PC-9 (cell line): Measurements from ENCODE around the gene ATP6V1G2. TPM values are rescaled to one million over a fixed set of nuclear protein-coding genes. Genes with fewer than 3 reads are reported as not detected.

Experiments
- BruUV-seq: library from RNA; stranded (reverse); fragments of 400-500 nt; replicated peaks from 2 replicates; lab custom pipeline; 2021; lab: Mats Ljungman, UMichigan
- CTCF ChIA-PET: fragments of 300-600 bp; sonication (Branson Sonifier 250); formaldehyde crosslinking; loops from one replicate; lab custom pipeline; 2022; ENCODE audit warnings: antibody characterized with exemption; lab: Charles Lee
- POLR2A ChIA-PET: fragments of 300-600 bp; sonication (Branson Sonifier 250); formaldehyde crosslinking; loops from one replicate; lab custom pipeline; 2022; ENCODE audit warnings: antibody characterized with exemption; ENCODE audit not compliant: unreplicated experiment; lab: Charles Lee
- DNase-seq, 2 experiments: peaks; one replicate each; pipeline versions ENCODE4 v3.0.0 to v3.0.0-alpha.2; 2015 to 2022; ENCODE audit warnings: mixed read lengths in 1 of 2
- H2AFZ ChIP-seq: fragments of 200-600 bp; sonication (generic); 2 replicates; pipeline ENCODE4 v1.8.1; 2017; ENCODE audit warnings: antibody characterized with exemption
- H3F3A ChIP-seq: fragments of 200-600 bp; sonication (generic); 2 replicates; pipeline ENCODE4 v1.8.1; 2017; ENCODE audit warnings: antibody characterized with exemption, mild to moderate bottlenecking, low read depth; ENCODE audit not compliant: insufficient read depth
- H3K27ac ChIP-seq: fragments of 200-600 bp; sonication (generic); 2 replicates; pipeline ENCODE4 v1.6.1; 2016; ENCODE audit warnings: mixed run types
- H3K27me3 ChIP-seq: fragments of 200-600 bp; sonication (generic); 2 replicates; pipeline ENCODE4 v1.6.1; 2016; ENCODE audit warnings: low read depth, mixed run types; ENCODE audit not compliant: insufficient read depth
- H3K36me3 ChIP-seq: fragments of 200-600 bp; sonication (generic); 2 replicates; pipeline ENCODE4 v1.6.1; 2016; ENCODE audit warnings: low read depth, mixed run types
- H3K4me1 ChIP-seq: fragments of 200-600 bp; sonication (generic); replicated peaks from 2 replicates; pipeline ENCODE4 v1.6.1; 2016; ENCODE audit warnings: mixed run types; ENCODE audit not compliant: insufficient read depth
- H3K4me2 ChIP-seq: fragments of 200-600 bp; sonication (generic); 2 replicates; pipeline ENCODE4 v1.6.1; 2017; ENCODE audit warnings: mixed run types
- H3K4me3 ChIP-seq: fragments of 200-600 bp; sonication (generic); 2 replicates; pipeline ENCODE4 v1.6.1; 2016; ENCODE audit warnings: mixed run types
- H3K79me2 ChIP-seq: fragments of 200-600 bp; sonication (generic); 2 replicates; pipeline ENCODE4 v1.6.1; 2017; ENCODE audit warnings: low read depth, mixed run types
- H3K9me2 ChIP-seq: fragments of 200-600 bp; sonication (generic); 2 replicates; pipeline ENCODE4 v1.8.1; 2017; ENCODE audit warnings: mild to moderate bottlenecking; ENCODE audit not compliant: insufficient read depth
- H3K9me3 ChIP-seq: fragments of 200-600 bp; sonication (generic); 2 replicates; pipeline ENCODE4 v1.8.1; 2016; ENCODE audit warnings: low read depth; ENCODE audit not compliant: insufficient read depth
- H4K20me1 ChIP-seq: fragments of 200-600 bp; sonication (generic); 2 replicates; pipeline ENCODE4 v1.8.1; 2017; ENCODE audit not compliant: insufficient read depth
- EZH2 ChIP-seq: fragments of 200-600 bp; sonication (generic); IDR thresholded peaks from 2 replicates; pipeline ENCODE4 v1.8.0; 2017; ENCODE audit warnings: antibody characterized with exemption, low read depth
- intact Hi-C: fragments of 100-400 bp; cut with micrococcal nuclease; formaldehyde crosslinking; loops from one replicate; pipeline ENCODE4 v1.10.0; 2022; ENCODE audit not compliant: unreplicated experiment
- total RNA-seq: library from RNA; stranded (reverse); gene quantifications from 2 replicates; pipeline ENCODE4 v1.2.3, GENCODE V29; 2021
- TF ChIP-seq, protein P1 (sequence below): fragments of 200-600 bp; sonication (generic); conservative IDR thresholded peaks from 2 replicates; pipeline ENCODE4 v1.6.1; 2017; ENCODE audit warnings: mixed run types, antibody characterized with exemption, mild to moderate bottlenecking, moderate library complexity

ATP6V1G2 gene
- total RNA-seq, 1 experiment from 2014 or later: 1.8 TPM

DNA sequence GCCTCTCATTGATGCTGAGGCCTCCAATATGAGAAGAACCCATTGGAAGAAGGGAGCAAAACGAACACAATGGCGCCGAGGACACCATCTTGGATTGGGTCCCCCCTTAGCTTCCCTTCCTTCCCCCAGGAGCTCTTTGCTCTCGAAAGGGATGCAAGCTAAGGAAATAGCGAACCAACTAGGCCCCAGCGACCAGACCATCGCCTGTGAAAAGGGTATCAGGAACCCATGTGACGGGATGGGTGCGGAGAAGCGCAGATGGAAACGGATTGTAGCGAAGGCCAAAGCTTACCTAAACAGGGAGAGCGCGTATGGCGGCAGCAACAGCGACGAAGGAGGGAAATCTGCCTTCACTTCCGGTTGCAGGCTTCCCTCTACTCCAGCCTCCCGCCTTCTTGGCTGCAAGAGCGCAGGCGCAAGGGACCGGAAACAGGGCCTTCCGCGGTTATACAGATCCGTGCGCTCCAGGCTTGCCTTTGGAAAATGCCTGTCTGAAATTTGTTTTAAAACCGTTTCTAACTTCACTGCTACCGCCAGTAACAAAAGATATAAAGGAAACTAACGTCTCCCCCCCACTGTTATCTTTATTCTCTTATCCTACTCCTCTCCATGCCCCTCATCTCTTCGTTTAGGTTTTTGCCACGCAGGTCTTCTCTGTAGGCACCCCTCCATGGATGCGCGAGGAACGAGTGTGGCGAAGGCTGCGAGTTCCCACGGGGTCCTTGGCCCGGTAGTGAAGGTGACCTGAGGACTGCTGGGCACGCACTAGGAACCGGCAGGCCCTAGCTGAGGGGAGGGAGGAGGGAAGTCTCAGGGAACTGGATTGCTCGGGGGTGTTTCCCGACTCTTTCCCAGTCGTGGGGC is 4.5 kb downstream of the ATP6V1G2 start, which contains the start of gene DDX39B:
Gene DDX39B (minus strand): TSS at position 346 of the 864 bp plus-strand sequence. CDS start 1,471 bp downstream, outside the sequence.
- ChIA-PET POLR2A (interaction anchor here (0.6 to 1.5 kb wide), 11 partner anchors 29 to 1430 kb away, joined by 3 to 12 read pairs (median 5); partner anchors contain the start of genes LSM2 and MICB), CTCF (interaction anchor here (0.6 to 1.2 kb wide), 5 partner anchors 46 to 588 kb away, joined by 3 to 4 read pairs (median 3); partner anchors contain the start of gene SKIC2)
- H3K36me3 ChIP-seq: peaks cover 29% of the 10 kb centered on the region
- peak within 1 kb of the TSS; percentile 75 for H3K4me3 ChIP-seq
- TF ChIP-seq, protein P1, sequence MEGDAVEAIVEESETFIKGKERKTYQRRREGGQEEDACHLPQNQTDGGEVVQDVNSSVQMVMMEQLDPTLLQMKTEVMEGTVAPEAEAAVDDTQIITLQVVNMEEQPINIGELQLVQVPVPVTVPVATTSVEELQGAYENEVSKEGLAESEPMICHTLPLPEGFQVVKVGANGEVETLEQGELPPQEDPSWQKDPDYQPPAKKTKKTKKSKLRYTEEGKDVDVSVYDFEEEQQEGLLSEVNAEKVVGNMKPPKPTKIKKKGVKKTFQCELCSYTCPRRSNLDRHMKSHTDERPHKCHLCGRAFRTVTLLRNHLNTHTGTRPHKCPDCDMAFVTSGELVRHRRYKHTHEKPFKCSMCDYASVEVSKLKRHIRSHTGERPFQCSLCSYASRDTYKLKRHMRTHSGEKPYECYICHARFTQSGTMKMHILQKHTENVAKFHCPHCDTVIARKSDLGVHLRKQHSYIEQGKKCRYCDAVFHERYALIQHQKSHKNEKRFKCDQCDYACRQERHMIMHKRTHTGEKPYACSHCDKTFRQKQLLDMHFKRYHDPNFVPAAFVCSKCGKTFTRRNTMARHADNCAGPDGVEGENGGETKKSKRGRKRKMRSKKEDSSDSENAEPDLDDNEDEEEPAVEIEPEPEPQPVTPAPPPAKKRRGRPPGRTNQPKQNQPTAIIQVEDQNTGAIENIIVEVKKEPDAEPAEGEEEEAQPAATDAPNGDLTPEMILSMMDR: no peak
- no peak for TF ChIP-seq EZH2
- H3K9me3 ChIP-seq: no peaks in the 10 kb centered on the region
- peaks cover 29% of the 10 kb centered on the region for H3K4me1 ChIP-seq
- H3K4me2 ChIP-seq: peak within 1 kb of the TSS; percentile 76
- H3K79me2 ChIP-seq: peaks cover 57% of the 10 kb centered on the region
- no peaks in the 10 kb centered on the region for H3K27me3 ChIP-seq
- H3F3A ChIP-seq: peaks cover 35% of the 10 kb centered on the region; the same call in 1 of the 2 replicates
- H4K20me1 ChIP-seq: peaks cover 43% of the 10 kb centered on the region
- BruUV-seq: no TSS peak
- H3K9me2 ChIP-seq: no peaks in the 10 kb centered on the region
- H3K27ac ChIP-seq: peak within 1 kb of the TSS; percentile 95
- H2AFZ ChIP-seq: peak within 1 kb of the TSS; percentile 82
- DNase-seq: peak; percentile 89 to 90
- intact Hi-C loops: loop anchor here (1.0 to 10.0 kb wide), 5 partner anchors 44 to 653 kb away; partner anchors contain the start of genes CLIC1, GPSM3, HSPA1B and MICB

DNA sequence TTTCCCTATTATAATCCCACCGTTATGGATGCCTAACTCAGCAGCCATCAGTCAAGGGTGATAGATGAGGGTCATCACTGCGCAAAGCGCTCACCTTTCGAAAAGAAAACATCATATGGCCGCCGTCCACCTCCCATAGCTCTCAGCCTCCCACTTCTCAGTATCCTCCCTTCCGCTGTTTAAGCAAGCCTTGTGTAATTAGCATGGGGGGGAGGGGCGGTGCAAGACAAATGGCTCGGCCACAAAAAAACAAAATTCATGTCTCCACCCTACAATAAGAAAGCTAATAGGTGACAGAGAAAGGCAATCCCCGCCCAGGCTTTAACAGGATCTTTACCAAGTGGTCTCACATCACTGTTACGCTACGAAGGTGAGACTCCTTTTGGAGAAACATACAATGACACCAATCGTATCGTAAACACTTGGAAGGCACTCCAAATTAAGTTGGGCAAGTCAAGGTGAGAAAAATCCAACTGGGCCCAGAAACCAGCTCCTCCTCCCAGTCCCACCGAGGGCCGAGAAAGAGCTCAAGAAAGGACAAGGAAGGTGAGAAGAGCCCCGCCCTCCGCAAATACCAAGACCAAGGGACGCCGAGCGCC is 5.2 kb downstream of the ATP6V1G2 start:
- DNase-seq: peak in 1 of 2 experiments; percentile 43
- peak overlapping the region; percentile 75 for H3K4me3 ChIP-seq
- intact Hi-C loops: loop anchor here (1.0 to 10.0 kb wide), 4 partner anchors 43 to 654 kb away; partner anchors contain the start of genes CLIC1, GPSM3, HSPA1B and MICB
- H3K9me2 ChIP-seq: no peaks in the 10 kb centered on the region
- no peaks in the 10 kb centered on the region for H3K9me3 ChIP-seq
- H2AFZ ChIP-seq: 0 out of 2 replicates have a peak overlapping the region, but pooled peaks have one; percentile 82
- H3K79me2 ChIP-seq: peaks cover 65% of the 10 kb centered on the region
- peaks cover 51% of the 10 kb centered on the region for H4K20me1 ChIP-seq
- H3K4me1 ChIP-seq: peaks cover 29% of the 10 kb centered on the region
- BruUV-seq: TSS peak; percentile 52
- H3F3A ChIP-seq: peaks cover 40% of the 10 kb centered on the region; the same call in 1 of the 2 replicates
- peak overlapping the region; percentile 95 for H3K27ac ChIP-seq
- TF ChIP-seq, protein P1: no peak
- TF ChIP-seq EZH2: no peak
- H3K36me3 ChIP-seq: peaks cover 35% of the 10 kb centered on the region
- POLR2A ChIA-PET: interaction anchor here (0.6 to 1.5 kb wide), 13 partner anchors 31 to 1431 kb away, joined by 3 to 12 read pairs (median 4); partner anchors contain the start of genes LSM2 and MICB
- no peaks in the 10 kb centered on the region for H3K27me3 ChIP-seq
- H3K4me2 ChIP-seq: peak overlapping the region; percentile 76
- CTCF ChIA-PET: interaction anchor here (0.6 to 0.7 kb wide), 3 partner anchors 46 to 589 kb away, joined by 3 to 4 read pairs (median 3); partner anchors contain the start of gene SKIC2

DNA sequence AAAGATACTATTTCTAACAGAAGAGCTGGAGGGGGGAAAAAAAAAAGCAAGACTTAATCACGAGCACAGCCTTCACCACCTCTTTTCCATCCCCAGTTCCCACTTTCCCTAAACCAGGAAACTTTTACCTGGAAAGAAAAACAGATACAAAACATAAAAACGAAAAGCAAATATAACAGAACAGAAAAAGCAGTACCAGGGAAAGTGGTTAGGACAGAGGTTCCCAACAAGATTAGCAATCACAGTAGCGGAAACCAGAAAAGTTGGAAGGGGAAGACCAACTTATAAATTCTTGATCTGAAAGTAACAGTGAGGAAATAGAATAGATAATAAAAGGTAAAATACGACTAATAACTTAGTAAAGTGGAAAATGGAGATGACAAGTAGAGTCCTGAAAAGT is 5.8 kb downstream of the ATP6V1G2 start:
- CTCF ChIA-PET: no interaction called here
- BruUV-seq: no TSS peak
- POLR2A ChIA-PET: interaction anchor here (0.6 to 0.7 kb wide), 4 partner anchors 9 to 139 kb away, joined by 4 to 5 read pairs (median 4); no protein-coding TSS in a partner anchor

More for the DNA sequence above, 5.8 kb downstream of the ATP6V1G2 start:
- intact Hi-C loops: loop anchor here (1.0 to 10.0 kb wide), 4 partner anchors 42 to 654 kb away; partner anchors contain the start of genes CLIC1, GPSM3, HSPA1B and MICB
- peak overlapping the region; percentile 95 for H3K27ac ChIP-seq
- H3K9me2 ChIP-seq: no peaks in the 10 kb centered on the region
- DNase-seq: no peak
- TF ChIP-seq EZH2: no peak
- TF ChIP-seq, protein P1: no peak
- peak overlapping the region; percentile 76 for H3K4me2 ChIP-seq
- peaks cover 41% of the 10 kb centered on the region for H3K36me3 ChIP-seq
- peaks cover 70% of the 10 kb centered on the region for H3K79me2 ChIP-seq
- H3K27me3 ChIP-seq: no peaks in the 10 kb centered on the region
- H3K9me3 ChIP-seq: no peaks in the 10 kb centered on the region
- peaks cover 29% of the 10 kb centered on the region for H3K4me1 ChIP-seq
- no peak overlapping the region for H2AFZ ChIP-seq
- peaks cover 56% of the 10 kb centered on the region for H4K20me1 ChIP-seq
- peak overlapping the region; percentile 75 for H3K4me3 ChIP-seq
- H3F3A ChIP-seq: peaks cover 45% of the 10 kb centered on the region; the same call in 1 of the 2 replicates
